NCI-H446 (cell line): Measurements from ENCODE around the gene LELP1.
"Not testable (repeated sequence)": the region's sequence is repeated elsewhere in the genome, so short reads cannot be mapped to it uniquely, and the experiment has no call there.

Experiments used
- DNase-seq, 2 experiments: peaks; one replicate each; lab custom pipeline; 2025; lab: John Stamatoyannopoulos, UW

Gene LELP1

GRCh38 chr1:153203130-153203529 is at the start of gene LELP1:
TSS of gene LELP1 (plus strand) at chr1:153203430. CDS start at chr1:153204708, 1,278 bp downstream.
- DNase-seq = no peak

- DNase-seq = no peak
These were observed 47.7 kb upstream of the LELP1 start for GRCh38 chr1:153155541-153155940.

- no peak for DNase-seq
These were observed 34.5 kb upstream of the LELP1 start for GRCh38 chr1:153168686-153169085.

- DNase-seq = no peak
These were observed 28.6 kb upstream of the LELP1 start for GRCh38 chr1:153174624-153175023.

- no peak for DNase-seq
These were observed 24.3 kb upstream of the LELP1 start for GRCh38 chr1:153178922-153179321.

GRCh38 chr1:153180556-153180955 is 22.7 kb upstream of the LELP1 start:
- DNase-seq = no peak

- not testable (repeated sequence) for DNase-seq
These were observed 14.9 kb upstream of the LELP1 start for GRCh38 chr1:153188301-153188700.

GRCh38 chr1:153190373-153190772 is 12.9 kb upstream of the LELP1 start:
- no peak for DNase-seq

GRCh38 chr1:153192697-153193096 is 10.5 kb upstream of the LELP1 start:
- DNase-seq = no peak

GRCh38 chr1:153194331-153195050 is 8.7 kb upstream of the LELP1 start:
- DNase-seq = no peak

- DNase-seq = no peak
These were observed 8.0 kb upstream of the LELP1 start for GRCh38 chr1:153195216-153195615.

- DNase-seq = no peak
These were observed 1.2 kb upstream of the LELP1 start for GRCh38 chr1:153202006-153202405.

GRCh38 chr1:153206631-153207030 is 3.4 kb downstream of the LELP1 start:
- DNase-seq = no peak

- no peak for DNase-seq
These were observed 7.0 kb downstream of the LELP1 start for GRCh38 chr1:153210206-153210605.

GRCh38 chr1:153212201-153212600 is 9.0 kb downstream of the LELP1 start:
- DNase-seq = no peak

- DNase-seq = no peak
These were observed 10.3 kb downstream of the LELP1 start for GRCh38 chr1:153213519-153213918.

GRCh38 chr1:153217212-153217611 is 14.0 kb downstream of the LELP1 start, which contains the start of gene PRR9:
TSS of gene PRR9 (plus strand) at chr1:153217584. CDS start at chr1:153218145, 561 bp downstream.
- no peak for DNase-seq

GRCh38 chr1:153217744-153218416 is 14.7 kb downstream of the LELP1 start:
- no peak for DNase-seq

GRCh38 chr1:153220606-153221303 is 17.5 kb downstream of the LELP1 start:
- peak; percentile 3 to 36 for DNase-seq

GRCh38 chr1:153223040-153223891 is 20.0 kb downstream of the LELP1 start:
- peak; percentile 47 to 58 for DNase-seq

GRCh38 chr1:153227810-153228209 is 24.6 kb downstream of the LELP1 start:
- DNase-seq = no peak

GRCh38 chr1:153228491-153228890 is 25.3 kb downstream of the LELP1 start:
- no peak for DNase-seq
